Smooth muscle cell of the brain vasculature (primary cell): ENCODE results near the gene MEX3C.

Experiments used
- DNase-seq: peaks from one replicate; pipeline ENCODE4 v3.0.0-alpha.2; 2012; ENCODE audit warnings: low read depth, low spot score

The MEX3C gene

DNA sequence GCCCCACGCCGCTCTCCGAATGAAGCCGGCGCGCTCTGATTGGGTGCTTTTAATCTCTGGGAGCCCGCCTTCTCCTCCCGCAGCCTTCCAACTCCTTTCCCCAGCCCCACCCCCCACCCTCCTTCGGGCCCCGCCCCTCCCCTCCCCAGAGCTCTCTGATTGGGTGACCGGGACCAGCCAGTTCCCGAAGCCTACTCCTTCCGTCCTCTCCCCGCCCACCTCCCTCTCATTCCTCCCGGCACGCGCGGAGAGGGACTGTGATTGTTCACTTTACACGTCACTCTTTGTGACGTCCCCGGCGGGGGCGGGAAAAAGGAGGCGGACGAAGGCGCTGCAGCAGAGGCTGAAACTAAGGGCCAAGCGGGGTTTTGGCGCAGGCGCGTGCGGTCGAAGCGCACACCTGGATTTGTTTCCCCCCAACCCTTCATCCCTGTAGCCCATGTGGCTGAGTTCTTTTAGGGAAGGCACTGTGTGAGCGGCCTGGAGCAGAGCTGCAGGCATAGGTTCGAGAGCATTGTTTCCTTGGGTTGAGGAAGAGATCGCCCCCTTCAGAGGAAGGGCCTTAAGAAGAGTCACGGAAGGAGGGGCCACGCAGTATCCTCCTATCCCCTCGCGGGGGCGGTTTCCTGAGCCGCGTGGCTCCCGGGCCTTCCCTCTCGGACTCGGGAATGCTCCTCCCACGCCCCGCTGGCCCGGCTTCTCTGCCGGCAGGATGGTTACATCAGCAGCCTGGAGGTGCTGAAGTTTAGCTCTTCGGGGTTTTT lies at the start of gene MEX3C:
Gene MEX3C, minus strand, starts transcription at position 21 of the 764 bp plus-strand sequence. CDS start 361 bp downstream, outside the sequence.
- DNase-seq, result peak; percentile 99

DNA sequence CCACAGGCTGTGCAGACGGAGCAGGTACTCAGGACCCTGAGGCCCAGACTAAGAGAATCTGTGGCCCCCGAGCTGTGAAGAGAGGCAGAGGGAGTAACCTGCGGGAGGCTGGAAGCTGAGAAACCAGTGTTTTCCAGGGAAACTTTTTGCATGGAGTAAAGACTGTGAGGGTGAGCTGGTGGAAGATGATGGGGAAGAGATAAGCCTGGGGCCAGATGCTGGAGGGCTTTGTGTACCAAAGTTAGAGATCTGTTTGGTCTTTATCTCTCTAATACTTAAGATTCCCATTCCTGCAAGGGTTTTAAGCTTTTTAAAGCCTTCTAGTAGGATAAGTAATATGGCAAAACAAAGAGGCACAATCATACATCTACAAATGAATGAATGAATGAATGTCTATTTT lies 43.7 kb upstream of the MEX3C start:
- no peak for DNase-seq

DNA sequence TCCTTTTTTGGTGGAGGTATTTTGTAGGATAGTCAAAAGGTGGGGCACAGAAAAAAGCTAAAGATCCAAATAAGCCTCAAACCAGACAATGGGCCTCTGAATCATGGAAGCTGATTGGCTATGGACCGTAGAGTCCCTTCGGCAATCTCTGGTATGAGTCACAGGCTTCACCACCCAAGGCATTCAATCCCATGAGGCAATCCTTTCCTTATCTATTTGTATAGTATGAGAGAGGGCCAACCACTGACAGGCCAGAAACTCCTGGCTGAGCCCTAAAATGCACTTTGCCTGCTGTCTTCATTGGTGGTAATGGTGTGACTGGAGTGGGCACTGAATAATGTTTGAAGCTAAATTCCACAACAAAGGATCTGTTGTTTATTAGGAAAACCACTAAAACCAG lies 38.7 kb upstream of the MEX3C start:
- no peak for DNase-seq

DNA sequence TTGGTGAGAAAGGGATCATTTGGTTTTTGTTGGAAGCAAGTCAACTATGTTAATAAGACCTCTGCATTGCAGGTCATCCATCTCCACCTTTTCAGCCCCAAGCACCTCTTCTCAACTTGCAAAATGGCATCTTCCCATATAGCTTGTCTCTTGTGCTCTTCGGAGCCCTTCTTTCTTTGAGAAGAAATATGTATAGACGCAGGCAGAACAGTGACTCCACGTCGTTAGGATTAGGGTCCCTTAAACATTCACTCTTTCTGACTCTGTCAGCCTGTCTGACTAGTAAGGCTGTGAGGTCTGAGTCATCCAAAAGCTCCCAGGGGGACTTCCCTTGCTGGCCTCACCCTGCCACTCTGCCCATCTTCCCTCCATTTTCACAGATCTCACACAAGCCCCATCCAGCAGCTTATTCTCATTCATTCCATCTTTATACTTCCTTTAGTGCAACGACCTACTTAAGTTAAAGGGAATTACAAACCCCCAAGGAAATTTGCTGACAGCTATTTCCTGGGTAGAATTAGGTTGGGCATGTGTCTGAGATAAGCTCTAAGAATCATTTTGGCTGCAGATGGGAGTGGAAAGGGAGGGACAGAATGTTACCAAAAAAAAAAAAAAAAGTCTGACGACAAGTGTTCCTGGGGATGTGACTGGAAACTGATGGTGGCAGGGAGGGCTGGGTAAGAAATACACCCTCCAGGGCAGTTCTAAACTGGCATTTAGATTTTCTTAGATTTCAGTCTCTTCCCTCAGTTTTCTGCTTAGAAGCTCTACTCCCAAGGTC lies 37.7 kb upstream of the MEX3C start:
- DNase-seq, result no peak

DNA sequence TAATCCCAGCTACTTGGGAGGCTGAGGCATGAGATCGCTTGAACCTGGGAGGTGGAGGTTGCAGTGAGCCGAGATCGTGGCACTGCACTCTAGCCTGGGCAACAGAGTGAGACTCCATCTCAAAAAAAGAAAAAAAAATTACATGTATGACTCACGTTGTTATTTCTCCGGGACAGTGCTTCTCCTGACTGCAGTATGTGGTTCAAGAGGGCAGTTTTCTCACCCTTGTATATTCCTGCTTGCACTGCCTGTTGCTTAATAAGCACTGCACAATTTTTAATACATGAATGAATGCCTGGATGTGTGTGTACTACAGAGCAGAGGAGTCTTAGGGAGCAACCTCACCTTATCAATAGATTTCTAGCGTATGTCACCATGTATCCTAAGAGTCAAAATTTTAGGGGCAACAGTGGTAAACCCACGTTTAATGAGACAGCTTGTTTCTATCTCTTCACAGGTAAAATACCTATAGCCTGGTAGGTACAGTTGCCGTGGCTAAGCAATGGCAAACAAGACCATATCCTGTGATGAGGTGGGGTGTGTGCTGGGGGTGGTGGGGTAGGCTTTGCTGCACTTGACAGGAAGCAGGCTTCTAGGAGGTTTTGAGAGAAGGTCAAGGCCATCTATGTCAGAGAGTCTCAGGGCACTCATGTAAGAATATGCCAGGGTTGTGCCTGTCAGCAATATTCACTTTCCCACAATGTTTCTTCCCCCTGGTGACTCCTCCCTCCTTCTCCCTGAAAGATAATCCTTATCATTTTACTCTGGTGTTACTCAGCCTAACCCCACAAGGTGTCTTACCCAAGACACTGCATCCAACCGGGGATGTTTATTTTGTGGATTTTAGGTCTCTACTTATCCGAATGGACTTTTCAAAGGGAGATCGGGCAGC lies 36.9 kb upstream of the MEX3C start:
- DNase-seq, result no peak

DNA sequence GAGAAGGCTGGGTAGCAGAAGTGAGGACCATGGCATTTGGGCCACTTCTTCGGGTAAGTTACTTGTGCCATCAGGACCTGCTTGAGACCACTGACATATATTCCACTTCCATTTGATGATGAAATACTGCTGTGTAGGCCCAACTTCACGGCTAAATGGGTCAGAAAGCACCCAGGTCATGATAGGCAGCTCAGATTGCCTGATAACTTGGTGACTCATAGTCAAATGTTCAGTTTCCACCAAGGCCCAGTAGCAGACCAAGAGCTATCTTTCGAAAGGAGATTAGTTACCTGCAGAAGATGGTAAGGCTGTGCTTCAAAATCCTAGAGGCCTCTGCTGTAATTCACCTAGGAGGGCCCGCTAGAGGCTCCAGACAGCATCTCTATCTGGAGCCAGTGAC lies 31.8 kb upstream of the MEX3C start:
- DNase-seq, result no peak

DNA sequence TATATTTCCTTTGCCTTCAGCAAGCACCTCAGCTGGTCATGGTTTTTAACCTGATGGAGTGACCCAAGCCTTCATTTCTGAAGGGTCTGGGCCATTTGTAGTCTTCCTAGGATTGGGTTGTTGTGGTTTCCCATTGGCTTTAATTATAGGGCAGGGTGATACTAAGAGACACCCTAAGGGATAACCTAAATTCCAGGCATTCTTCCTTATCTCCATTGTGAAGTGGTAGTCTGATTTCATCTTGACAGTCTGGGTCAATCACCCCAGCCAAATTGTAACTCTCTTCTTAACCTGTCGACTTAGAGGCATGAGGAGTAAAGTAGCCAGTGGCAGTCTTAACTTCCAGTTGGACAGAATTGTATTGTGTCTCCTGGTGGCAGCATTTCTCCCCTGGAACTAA lies 30.2 kb upstream of the MEX3C start:
- no peak for DNase-seq

DNA sequence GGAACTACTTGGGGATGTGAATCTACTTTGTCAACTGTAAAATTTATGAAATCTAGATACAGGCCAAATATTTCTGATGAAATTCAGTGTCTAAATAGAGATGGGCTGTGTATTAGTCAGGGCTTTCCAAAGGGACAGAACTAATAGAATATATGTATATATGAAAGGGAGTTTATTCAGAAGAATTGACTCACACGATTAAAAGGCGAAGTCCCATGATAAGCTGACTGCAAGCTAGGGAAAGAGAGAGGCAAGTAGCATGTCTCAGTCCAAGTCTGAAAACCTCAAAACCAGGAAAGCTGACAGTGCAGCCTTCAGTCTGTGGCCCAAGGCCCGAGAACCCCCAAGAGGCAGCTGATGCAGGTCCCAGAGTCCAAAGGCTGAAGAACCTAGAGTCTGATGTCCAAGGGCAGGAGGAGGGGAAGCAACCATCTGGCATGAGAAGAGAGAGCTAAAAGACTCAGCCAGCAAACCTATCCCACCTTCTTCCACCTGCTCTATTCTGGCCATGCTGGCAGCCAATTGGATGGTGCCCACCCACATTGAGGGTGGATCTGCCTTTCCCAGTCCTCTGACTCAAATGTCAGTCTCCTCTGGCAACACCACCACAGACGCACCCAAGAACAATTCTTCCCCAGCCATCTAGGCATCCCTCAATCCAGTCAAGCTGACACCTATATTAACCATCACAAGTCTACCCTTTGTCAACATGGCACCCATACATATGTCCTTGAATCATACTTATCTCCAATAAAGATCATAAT lies 29.3 kb upstream of the MEX3C start:
- DNase-seq, result no peak

DNA sequence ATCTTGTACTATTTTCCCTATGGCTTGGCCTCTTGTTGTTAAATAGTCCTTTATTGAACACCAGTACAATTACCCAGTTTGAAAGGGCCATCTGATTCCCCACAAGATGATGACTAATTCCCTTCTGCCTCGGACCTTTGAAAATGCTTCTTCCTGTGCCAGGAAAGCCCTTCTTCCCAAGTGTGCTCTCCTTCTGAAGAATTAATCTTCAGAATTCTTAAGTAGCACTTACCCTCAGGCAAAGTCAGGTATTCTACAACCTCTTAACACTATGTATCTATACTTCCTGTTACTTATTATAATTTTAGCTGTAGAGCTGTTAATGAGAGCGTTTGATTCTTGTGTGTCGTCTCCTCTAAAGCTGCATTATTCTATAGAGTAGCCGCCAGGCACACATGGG lies 28.6 kb upstream of the MEX3C start:
- no peak for DNase-seq

DNA sequence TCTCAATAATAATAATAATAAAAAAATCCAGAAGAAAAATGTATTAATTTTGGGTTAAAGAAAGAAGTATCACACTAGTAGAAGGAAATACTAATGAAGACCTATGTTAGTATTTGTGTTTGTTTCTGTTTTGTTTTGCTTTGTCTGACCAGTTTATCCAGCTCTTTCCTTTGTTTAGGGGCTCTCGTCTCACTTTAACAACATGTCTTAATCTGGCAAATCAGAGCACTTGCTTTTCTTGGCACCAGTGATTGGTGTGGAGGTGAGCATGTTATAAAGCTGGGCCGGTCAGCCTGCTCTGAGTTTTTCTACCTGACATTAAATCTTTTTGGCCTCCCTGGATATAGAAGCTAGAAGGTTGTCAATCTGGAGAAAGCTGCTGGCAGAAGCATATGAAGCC lies 15.1 kb upstream of the MEX3C start:
- DNase-seq, result no peak

DNA sequence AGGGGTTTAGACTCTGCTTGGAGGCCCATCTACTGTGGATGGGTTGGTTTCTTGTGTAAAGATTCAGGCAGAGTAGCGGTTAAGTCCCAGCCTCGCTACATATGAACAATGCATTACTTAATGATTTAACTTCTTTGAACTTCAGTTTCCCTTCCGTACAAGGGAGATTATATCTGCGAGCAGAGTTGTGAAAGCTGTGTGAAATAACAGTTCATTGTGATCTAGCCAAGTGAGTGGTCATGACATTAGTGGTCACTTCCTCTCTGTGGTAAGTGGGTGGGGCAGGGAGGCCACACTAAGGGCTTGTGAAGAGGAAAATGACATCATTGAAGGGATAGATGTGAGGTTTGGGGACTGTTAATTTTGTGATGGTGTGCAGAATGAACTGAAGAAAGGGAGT lies 14.1 kb upstream of the MEX3C start:
- no peak for DNase-seq

DNA sequence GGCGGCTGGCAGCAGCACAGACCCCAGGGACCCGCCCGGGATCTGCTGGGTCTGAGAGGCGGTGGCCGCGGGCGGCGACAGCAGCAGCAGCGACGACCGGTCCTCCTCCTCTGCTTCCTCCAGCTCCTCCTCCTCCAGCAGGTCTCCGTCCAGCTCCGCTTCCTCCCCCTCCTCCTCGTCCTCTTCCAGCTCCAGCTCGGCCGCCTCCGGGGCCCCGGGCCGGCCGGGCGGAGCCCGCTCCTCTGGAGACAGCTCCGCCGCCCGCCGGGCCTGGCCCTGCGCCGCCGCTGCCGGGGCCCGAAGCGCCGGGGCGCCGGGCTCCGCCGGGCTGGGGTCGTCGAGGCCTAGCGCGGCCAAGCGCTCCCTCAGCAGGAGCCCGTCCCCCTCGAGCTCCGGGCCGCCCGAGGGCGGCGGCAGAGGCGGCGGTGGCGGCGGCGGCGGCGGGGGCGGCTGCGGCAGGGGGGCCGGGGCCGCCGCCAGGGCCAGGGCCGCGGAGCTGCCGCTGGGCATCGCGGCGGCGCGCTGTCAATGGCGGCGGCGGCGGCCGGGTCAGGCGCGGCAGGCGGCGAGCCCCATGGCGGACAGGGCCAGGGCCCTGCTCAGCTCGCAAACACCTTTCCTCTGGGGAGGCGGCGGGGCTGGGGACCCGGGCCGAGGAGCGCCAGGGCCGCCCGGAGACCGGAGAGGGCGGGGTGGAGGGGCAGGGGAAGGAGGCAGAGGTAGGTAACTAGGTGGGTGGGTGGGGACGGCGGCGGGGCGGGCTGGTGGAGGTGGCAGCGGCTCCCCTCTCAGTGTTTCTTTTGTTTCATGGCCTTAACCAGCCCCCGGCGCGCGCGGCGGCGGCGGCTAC lies 445 bp downstream of the MEX3C start:
- no peak for DNase-seq

DNA sequence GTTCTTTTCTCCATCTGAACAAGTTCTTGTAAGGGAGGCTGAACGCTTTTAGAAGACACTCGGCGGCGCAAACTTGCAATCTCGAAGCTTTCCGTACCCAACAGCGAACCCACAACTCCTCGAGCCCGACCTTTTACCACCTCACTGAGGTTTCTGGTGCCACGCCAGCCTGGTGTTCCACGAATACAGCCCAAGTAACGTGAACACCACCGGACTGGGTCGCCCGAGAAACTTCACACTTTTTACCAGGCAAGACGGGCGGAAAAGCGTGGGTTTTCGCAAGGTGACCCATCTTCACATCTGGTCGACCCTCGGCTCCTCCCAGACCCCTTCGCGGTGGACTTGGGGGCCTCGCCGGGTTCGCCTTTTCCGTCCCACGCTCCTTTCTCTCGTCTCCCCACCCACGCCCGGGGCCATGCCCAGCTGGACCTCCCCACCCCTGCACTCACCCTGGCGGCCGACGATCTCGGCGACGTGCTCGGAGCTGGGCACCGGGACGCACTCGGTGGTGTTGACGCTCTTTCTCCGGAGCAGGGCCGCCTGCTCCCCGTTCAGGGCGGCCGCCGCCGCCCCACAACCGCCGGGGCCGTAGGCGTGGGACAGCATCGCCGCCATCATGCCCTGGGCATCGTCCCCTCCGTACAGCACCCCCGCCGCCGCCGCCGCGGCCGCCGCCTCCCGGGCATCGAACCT lies 1.2 kb downstream of the MEX3C start:
- no peak for DNase-seq

DNA sequence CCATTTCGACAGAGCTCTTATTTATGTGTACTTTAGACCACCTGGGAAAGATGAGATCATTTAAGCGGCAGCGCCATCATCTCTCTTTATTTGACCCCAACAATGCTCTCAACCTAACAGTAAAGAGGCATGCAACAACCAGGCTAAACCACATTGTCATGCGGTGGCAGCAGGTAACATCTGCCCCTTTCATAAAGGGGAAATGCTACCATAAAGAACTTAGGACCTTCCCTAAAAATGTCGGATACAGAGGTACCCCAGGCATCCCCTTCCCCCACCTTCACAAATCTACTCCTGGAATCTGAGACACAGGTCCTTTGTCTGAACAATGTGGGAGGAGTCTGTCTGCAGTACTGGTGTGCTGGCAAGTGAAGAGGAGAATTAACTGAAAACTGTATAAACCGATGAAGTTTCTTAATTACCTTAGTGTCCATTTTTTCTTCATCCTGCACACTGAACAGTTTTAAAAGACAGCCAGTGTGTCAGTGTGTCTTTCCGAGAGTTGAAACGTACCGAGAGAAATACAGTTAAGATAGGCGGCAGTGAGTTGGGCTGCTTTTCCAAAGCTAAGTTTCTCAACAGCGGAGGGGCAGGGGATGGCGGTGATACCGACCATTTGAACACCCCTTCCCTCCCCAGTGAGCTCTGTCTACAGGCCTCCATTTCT lies 1.9 kb downstream of the MEX3C start:
- no peak for DNase-seq

DNA sequence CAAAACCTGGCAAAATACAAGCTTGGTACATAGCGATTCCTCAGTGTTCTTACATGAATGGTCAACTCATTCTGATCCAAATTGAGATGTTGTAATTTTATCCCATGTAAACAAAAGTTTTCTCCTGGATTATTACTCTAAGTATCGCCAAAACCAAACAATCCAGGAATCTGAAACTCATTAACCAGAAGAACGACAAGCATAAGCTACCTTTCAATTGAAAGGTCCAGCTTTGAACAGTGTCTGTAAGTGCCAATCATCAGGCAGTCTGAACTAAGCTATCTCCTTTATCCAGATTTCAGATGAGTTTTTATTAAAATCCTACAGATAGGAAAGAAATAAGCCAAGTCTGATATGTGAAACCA lies 2.4 kb downstream of the MEX3C start:
- DNase-seq, result no peak

DNA sequence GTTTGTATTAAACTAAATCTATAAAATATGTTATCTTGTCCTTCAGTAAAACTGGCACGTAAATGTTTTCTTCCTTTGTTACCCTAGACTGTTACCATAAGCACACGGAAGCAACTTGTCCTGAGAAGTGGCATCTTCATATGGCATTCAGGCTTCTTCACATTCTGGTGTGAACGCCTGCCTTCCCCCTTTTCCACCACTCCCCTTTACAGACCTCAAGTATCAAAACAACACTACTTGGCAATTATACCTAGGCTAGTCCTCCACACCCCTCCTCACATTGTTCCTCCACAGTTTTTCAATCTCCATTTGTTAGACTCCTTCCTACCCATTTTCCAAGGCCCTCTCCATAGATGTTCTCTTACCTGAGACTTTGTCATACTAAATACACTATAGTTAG lies 2.9 kb downstream of the MEX3C start:
- DNase-seq, result no peak

DNA sequence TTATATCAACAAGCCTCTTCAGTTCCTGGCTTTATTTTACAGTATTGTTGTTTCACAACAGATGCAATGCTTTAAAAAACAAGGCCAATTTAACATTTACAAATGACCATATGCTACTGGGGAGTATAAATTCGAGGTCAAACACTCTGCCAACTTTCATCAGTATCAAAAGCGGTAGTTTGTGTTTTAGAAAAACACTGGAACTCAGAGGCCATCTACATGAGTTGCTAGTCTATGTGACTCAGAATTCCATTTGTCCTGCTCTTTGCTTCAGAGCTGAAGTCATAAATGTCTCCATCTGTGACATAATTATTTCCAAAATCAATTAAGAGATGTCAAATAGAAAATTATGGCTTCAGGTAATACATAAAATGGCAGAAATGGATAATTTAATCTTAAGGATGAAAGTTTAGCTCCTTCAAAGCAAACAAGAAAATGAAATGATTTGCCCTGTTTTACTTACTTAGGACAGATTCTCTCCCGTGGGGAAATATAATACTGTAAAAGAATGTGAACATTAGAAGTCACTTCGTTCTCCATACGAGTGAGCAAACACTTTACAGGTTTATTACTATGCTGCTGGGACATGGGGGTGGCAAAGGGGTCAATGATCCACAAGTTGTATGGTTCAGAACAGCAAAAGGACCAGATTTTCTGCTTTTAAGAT lies 3.7 kb downstream of the MEX3C start:
- no peak for DNase-seq

DNA sequence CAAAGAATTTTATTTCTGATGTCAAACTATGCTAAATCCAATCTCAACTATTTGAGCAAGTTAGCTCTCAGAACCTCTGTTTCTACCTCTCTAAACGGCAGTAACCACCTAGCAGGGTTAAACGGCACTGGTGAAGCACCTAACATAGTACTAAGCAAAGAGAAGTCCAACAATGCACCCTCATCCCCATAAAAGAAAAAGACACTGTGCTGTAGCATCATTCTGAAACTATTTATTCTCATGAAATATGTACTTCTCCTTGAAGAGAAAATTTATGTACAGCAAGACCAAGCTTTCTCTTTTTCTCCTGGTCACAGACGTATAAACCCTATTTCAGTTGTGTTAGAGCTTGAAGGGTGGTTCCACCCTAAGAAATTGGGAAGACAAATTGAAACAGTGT lies 4.8 kb downstream of the MEX3C start:
- DNase-seq, result no peak

DNA sequence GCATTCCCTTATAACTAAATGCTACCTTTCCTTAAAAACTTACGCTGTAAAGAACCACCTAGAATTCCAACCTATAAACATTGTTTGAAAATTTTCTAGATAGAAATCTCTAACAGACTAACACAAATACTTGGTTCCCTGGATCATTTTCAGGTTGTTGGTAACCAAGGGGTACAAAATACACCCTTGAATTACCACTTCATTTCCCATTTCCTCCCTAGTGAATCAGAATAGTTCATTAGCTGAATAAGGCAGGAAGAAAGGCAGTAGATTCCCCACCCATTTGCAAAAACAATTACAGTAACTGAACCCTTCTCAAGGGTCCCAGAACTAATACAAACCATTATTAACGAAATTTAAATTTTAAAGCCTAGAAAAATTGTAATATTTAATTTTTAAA lies 5.5 kb downstream of the MEX3C start:
- no peak for DNase-seq
